Ishikawa (cell line): ENCODE results near the gene BACE1.

Experiments
- CEBPB ChIP-seq: IDR thresholded peaks from 2 replicates; pipeline ENCODE4 v1.6.1; 2012
- CREB1 ChIP-seq: IDR thresholded peaks from 2 replicates; pipeline ENCODE4 v1.6.1; 2012; ENCODE audit warnings: low read depth
- EGR1 ChIP-seq: IDR thresholded peaks from 2 replicates; pipeline ENCODE4 v1.6.1; 2012
- EP300 ChIP-seq: IDR thresholded peaks from 2 replicates; pipeline ENCODE4 v1.6.1; 2012; ENCODE audit warnings: borderline replicate concordance
- FOXM1 ChIP-seq: IDR thresholded peaks from 2 replicates; pipeline ENCODE4 v1.6.1; 2012; ENCODE audit warnings: low read depth, borderline replicate concordance
- NFIC ChIP-seq: IDR thresholded peaks from 2 replicates; pipeline ENCODE4 v1.6.1; 2012
- RAD21 ChIP-seq: IDR thresholded peaks from 2 replicates; pipeline ENCODE4 v1.6.1; 2012; ENCODE audit warnings: low read depth
- TAF1 ChIP-seq: IDR thresholded peaks from 2 replicates; pipeline ENCODE4 v1.6.1; 2012; ENCODE audit warnings: low read depth, mild to moderate bottlenecking
- TCF12 ChIP-seq: IDR thresholded peaks from 2 replicates; pipeline ENCODE4 v1.6.1; 2012; ENCODE audit warnings: low read depth
- TEAD4 ChIP-seq: IDR thresholded peaks from 2 replicates; pipeline ENCODE4 v1.6.1; 2012
- USF1 ChIP-seq: IDR thresholded peaks from 2 replicates; pipeline ENCODE4 v1.6.1; 2012
- YY1 ChIP-seq: IDR thresholded peaks from 2 replicates; pipeline ENCODE4 v1.6.1; 2012; ENCODE audit warnings: low read depth
- ZBTB7A ChIP-seq: IDR thresholded peaks from 2 replicates; pipeline ENCODE4 v1.6.1; 2012; ENCODE audit warnings: low read depth
- TF ChIP-seq, protein P1 (sequence below): IDR thresholded peaks from 2 replicates; pipeline ENCODE4 v1.6.1; 2012; ENCODE audit warnings: low read depth, mild to moderate bottlenecking
- TF ChIP-seq, protein P2 (sequence below): IDR thresholded peaks from 2 replicates; pipeline ENCODE4 v1.6.1; 2012

Gene BACE1

DNA sequence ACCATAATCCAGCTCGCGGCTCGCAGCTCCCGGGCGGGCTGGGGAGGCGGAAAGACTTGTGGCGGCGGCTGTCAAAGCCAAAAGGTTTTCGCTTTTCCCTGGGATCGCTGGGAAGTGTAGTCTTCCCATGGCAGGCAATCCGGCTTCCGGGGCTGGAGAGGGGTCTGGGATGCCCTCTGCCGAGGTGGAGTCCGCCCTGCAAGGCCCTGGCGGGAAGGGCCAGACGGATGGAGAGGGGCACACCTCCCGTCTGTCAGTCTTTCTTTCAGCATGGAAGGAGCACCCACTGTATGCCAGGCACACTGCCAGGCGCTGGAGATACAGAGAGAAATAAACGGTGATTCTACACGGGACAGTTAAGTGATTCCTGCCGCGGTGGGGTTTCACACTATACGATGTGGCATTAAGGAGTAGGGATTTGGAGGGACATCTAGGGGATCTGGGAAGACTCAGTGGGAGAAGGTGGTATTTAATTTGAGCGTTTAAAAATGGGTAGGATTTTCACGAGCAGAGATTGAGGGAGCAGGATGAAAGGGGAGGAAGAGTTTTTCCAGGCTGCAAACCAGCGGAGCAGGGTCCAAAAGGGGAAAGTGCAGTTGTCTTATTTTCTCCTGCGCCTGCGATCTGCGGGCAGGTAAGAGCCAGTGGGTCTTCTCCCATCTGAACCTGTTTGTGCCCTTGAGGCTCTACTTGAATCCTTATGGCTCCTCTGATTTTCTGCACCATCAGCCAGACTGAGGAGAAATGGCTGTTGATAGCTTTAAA lies at the start of gene BACE1:
TSS of gene BACE1 (minus strand) at position 60 of the 765 bp plus-strand sequence. CDS start 461 bp downstream, outside the sequence.
- TF ChIP-seq FOXM1 (no peak), EGR1 (no peak), ZBTB7A (no peak), CREB1 (no peak), NFIC (no peak), EP300 (no peak), USF1 (no peak), RAD21 (0 out of 2 replicates have a peak, but pooled peaks have one; percentile 11), CEBPB (no peak), YY1 (peak; percentile 41; the same call in 1 of the 2 replicates), TCF12 (no peak), TEAD4 (no peak), TAF1 (peak; percentile 70; the same call in 1 of the 2 replicates)
- TF ChIP-seq, protein P1, sequence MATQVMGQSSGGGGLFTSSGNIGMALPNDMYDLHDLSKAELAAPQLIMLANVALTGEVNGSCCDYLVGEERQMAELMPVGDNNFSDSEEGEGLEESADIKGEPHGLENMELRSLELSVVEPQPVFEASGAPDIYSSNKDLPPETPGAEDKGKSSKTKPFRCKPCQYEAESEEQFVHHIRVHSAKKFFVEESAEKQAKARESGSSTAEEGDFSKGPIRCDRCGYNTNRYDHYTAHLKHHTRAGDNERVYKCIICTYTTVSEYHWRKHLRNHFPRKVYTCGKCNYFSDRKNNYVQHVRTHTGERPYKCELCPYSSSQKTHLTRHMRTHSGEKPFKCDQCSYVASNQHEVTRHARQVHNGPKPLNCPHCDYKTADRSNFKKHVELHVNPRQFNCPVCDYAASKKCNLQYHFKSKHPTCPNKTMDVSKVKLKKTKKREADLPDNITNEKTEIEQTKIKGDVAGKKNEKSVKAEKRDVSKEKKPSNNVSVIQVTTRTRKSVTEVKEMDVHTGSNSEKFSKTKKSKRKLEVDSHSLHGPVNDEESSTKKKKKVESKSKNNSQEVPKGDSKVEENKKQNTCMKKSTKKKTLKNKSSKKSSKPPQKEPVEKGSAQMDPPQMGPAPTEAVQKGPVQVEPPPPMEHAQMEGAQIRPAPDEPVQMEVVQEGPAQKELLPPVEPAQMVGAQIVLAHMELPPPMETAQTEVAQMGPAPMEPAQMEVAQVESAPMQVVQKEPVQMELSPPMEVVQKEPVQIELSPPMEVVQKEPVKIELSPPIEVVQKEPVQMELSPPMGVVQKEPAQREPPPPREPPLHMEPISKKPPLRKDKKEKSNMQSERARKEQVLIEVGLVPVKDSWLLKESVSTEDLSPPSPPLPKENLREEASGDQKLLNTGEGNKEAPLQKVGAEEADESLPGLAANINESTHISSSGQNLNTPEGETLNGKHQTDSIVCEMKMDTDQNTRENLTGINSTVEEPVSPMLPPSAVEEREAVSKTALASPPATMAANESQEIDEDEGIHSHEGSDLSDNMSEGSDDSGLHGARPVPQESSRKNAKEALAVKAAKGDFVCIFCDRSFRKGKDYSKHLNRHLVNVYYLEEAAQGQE: no peak
- TF ChIP-seq, protein P2, sequence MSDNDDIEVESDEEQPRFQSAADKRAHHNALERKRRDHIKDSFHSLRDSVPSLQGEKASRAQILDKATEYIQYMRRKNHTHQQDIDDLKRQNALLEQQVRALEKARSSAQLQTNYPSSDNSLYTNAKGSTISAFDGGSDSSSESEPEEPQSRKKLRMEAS: no peak

DNA sequence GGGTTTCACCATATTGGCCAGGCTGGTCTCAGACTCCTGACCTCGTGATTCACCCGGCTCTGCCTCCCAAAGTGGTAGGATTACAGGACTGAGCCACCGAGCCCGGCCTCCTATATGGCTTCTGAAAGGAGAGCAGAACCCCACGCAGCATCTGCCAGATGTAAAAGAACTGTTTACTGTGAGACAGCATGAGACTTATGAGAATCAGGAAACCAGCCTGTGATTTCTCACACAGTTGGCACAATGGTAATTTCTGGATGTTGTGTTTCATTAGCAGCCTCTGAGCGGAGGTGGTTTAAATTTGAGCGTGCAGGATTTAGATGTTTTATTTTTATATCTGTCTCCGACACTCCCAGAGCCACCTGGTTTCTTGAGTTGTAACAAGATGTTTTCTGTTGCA lies 45.4 kb upstream of the BACE1 start:
- no peak for TF ChIP-seq TAF1
- no peak for TF ChIP-seq ZBTB7A
- no peak for TF ChIP-seq FOXM1

- no peak for TF ChIP-seq YY1
- no peak for TF ChIP-seq TAF1
- TF ChIP-seq ZBTB7A: no peak
- no peak for TF ChIP-seq TEAD4
Observed at GRCh38 chr11:117356126-117356890, 40.3 kb upstream of the BACE1 start.

DNA sequence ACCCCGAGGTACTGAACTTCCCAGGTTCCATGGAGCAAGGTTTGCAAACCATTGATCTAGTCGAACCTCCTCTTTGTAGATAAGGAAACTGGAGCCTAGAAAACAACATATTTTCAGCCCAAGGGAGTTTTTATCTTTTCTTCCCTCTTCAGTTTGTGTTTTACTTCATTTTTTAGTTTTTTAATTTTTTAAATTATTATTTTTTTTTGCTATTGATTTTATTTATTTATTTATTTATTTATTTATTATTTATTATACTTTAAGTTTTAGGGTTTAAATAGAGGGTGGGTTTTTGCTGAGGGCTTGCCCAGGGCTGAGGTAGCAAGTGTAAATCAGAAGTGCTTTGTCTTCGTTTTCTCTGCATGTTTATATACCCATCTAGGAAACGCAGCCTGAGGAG lies 38.5 kb upstream of the BACE1 start:
- TF ChIP-seq, protein P2: no peak
- no peak for TF ChIP-seq TCF12
- TF ChIP-seq CEBPB: no peak
- TF ChIP-seq TAF1: no peak
- TF ChIP-seq, protein P1: no peak
- TF ChIP-seq USF1: no peak
- TF ChIP-seq TEAD4: no peak
- TF ChIP-seq FOXM1: no peak
- no peak for TF ChIP-seq NFIC
- no peak for TF ChIP-seq YY1
- no peak for TF ChIP-seq CREB1
- TF ChIP-seq ZBTB7A: no peak
- no peak for TF ChIP-seq EP300
- TF ChIP-seq RAD21: no peak
- no peak for TF ChIP-seq EGR1

- TF ChIP-seq YY1 (no peak), NFIC (no peak), TCF12 (no peak), ZBTB7A (no peak), CREB1 (no peak), EP300 (no peak), FOXM1 (no peak), TAF1 (no peak), USF1 (no peak), RAD21 (no peak), TEAD4 (no peak)
- TF ChIP-seq, protein P1: no peak
Observed at GRCh38 chr11:117345039-117345438, 29.0 kb upstream of the BACE1 start.
